Hypothalamus (tissue), 51 donors: ENCODE data around the gene SOWAHA.
"Not testable (repeated sequence)": the region's sequence is repeated elsewhere in the genome, so short reads cannot be mapped to it uniquely, and the experiment has no call there.

Experiments
- DNase-seq, 51 donors: peaks; one replicate each; lab custom pipeline; 2025; lab: John Stamatoyannopoulos, UW

Gene SOWAHA

GRCh38 chr5:132805872-132806271, 7.2 kb upstream of the SOWAHA start:
- DNase-seq = not testable (repeated sequence)

DNA sequence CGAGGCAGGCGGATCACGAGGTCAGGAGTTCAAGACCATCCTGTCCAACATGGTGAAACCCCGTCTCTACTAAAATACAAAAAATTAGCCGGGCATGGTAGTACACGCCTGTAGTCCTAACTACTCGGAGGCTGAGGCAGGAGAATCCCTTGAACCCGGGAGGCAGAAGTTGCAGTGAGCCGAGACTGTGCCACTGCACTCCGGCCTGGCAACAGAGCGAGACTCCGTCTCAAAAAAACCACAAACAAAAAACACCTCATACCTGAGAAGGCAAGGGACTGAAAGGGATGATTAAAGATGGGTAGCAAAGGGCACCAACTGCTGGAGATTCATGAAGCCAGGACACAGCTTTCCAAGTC, 6.3 kb upstream of the SOWAHA start:
- DNase-seq = not testable (repeated sequence)

GRCh38 chr5:132807163-132807838, 5.8 kb upstream of the SOWAHA start:
- DNase-seq = peak in 28 of 51 donors; percentile 11 to 71 (median 47)

DNA sequence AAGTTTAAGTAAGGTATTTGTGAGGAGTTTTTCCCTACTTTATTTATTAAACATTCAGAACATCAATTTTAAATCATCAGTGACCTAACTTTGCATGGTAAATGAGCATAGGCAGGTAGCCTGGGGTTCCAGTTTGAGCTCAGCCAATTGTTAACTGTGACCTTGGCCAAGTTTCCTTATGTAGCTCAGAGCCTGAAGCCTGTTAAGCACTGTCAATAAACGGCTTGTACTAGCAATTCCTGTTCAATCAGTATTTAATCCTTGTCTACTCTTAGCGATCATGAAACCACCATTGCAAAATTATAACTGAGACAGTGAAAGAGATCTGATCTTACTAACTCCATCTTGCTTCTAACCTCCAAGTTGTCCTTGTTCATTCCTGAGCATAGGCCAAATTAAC, 4.7 kb upstream of the SOWAHA start:
- DNase-seq = no peak

DNA sequence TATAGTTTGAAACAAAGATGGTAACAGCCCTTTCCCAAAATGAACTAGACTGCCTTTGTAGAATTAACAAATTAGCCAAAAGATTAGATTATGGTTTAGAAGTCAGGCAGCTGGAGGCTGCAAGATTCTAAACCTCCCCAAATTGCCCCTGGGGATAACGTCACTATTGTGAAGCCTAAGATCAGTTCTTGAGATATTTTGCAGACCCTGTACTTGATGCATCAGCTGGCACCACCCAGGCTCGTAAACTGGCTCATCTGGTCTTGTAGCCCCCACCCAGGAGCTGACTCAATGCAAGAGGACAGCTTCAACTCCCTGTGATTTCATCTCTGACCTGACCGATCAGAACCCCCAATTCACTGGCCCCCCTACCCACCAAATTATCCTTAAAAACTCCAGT, 4.2 kb upstream of the SOWAHA start:
- DNase-seq = no peak

GRCh38 chr5:132810605-132811004, 2.5 kb upstream of the SOWAHA start:
- DNase-seq = no peak

GRCh38 chr5:132812123-132812765, 858 bp upstream of the SOWAHA start:
- DNase-seq = peak in 1 of 51 donors; percentile 47

GRCh38 chr5:132813599-132814502, 749 bp downstream of the SOWAHA start:
- DNase-seq = peak in 31 of 51 donors; percentile 22 to 79 (median 56)

DNA sequence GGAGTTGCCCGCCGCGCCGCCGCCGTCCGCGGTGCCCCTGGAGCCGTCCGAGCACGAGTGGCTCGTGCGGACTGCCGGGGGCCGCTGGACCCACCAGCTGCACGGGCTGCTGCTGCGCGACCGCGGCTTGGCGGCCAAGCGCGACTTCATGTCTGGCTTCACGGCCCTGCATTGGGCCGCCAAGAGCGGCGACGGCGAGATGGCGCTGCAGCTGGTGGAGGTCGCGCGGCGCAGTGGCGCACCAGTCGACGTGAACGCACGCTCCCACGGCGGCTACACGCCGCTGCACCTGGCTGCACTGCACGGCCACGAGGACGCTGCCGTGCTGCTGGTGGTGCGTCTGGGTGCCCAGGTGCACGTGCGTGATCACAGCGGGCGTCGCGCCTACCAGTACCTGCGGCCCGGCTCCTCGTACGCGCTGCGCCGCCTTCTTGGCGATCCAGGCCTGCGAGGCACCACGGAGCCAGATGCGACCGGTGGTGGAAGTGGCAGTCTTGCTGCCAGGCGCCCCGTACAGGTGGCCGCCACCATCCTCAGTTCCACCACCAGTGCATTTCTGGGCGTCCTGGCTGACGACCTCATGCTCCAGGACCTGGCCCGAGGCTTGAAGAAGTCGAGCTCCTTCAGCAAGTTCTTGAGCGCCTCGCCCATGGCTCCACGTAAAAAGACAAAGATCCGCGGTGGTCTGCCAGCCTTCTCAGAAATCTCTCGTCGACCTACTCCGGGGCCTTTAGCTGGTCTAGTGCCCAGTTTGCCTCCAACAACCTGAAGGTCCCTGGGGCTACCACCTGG, 1.6 kb downstream of the SOWAHA start:
- peak in 5 of 51 donors; percentile 39 to 64 (median 44) for DNase-seq

GRCh38 chr5:132815454-132815853, 2.4 kb downstream of the SOWAHA start:
- no peak for DNase-seq

DNA sequence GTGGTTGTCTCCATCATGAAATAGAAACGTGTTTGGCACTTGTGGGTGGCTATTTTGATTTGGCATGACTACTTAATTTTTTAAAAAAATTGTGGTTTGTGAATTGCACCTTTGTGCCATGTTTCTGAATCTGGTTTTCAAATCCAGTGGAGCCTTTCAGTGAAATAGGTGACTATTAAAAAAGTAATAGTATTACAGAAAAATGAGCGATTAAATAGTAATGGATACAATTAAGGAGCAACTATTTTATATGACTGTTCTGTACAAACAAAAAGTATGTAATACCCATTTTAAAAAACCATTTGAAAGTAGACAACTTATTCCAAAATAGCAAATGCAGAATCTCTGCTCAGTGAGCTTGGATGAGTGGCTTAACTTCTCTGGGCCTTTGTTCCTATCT, 3.0 kb downstream of the SOWAHA start:
- no peak for DNase-seq

- no peak for DNase-seq
These were observed 3.5 kb downstream of the SOWAHA start for GRCh38 chr5:132816554-132816953.

DNA sequence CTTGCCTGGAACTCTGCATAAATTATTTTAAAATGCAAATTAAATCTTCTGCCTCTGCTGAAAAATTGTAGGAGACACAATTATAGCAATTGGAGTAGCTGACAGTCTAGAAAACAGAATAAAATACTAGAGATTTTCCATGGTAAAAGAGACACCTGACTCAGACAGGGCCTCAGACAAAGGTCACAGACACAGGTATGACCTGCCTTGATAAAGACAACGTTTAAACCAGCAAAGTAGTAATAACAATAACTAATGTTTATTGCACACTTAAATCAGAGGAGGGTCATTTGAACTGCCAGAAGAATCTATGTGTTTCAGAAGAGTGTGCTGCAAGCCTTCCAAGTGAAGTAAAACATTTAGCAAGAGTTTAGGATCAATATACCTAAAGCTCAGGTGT, 3.9 kb downstream of the SOWAHA start:
- no peak for DNase-seq

DNA sequence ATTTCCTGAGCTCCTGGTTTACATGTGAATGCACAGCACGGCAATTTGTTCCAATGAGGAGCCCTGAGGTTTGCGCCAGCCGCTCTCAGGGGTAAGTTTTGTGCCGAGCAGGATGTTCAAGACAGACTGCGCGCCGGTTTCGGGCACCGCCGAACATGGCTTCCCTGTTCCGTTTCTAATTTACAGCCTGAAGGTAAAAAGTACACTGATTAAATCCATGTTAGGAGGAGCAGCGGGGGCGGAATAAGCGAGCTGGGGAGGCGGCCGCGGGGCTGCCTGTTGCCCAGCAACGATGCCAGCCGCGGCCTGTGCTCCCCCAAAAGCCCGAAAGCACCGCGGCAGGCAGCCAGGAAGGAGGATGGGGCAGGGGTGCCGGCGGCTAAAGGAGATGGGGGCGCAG, 6.4 kb downstream of the SOWAHA start:
- DNase-seq = peak in 17 of 51 donors; percentile 24 to 69 (median 35)

DNA sequence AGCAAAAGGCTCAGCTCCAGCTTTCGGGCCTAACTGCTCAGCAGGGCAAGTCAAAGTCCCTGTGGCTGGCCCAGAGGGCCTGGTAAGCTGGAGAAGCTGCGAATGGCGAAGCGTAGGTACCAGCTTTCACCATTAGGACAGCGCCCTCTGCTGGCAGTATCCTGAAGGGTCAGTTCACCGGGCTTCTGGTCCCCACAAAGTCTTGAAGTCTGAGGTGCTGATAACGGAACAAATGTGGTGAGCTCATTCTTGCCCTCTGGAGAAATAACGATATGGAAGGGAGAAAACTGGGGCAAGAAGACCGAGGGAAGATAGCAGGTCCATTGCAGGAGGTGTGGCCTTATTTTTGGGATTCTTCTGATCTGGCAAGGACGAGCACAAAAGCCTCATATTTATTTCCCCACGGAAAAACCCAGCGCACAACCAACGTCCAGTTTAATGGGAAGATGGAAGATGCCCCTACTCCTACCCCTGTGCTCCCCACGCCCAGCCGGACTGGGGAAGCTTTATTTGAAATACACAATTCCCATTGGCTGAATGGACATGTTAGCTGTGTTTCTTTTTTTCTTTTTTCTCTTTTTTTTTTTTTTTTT, 7.2 kb downstream of the SOWAHA start:
- peak; percentile 40 to 98 (median 88) for DNase-seq

GRCh38 chr5:132821350-132821749, 8.2 kb downstream of the SOWAHA start:
- DNase-seq = peak in 4 of 51 donors; percentile 54 to 89 (median 70)

DNA sequence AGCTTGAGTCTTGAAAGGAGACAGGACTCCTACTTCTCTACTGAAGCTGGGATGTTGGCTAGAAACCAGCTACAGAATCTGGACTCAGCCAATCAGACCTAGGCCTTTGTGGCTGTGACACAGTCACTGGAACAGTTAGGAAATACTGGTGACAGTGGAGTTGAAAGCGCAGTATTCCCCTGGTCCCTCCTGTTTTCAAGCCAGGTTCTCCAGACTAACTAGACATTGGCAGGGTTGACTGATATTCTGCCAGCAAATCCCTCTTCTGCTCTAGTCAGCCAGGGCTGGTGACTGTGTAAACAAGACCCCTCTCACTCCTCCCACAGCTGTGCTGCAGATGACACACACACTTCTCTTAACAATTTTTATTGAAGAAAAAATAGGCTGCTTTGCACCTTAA, 8.7 kb downstream of the SOWAHA start:
- peak in 18 of 51 donors; percentile 14 to 86 (median 52) for DNase-seq

DNA sequence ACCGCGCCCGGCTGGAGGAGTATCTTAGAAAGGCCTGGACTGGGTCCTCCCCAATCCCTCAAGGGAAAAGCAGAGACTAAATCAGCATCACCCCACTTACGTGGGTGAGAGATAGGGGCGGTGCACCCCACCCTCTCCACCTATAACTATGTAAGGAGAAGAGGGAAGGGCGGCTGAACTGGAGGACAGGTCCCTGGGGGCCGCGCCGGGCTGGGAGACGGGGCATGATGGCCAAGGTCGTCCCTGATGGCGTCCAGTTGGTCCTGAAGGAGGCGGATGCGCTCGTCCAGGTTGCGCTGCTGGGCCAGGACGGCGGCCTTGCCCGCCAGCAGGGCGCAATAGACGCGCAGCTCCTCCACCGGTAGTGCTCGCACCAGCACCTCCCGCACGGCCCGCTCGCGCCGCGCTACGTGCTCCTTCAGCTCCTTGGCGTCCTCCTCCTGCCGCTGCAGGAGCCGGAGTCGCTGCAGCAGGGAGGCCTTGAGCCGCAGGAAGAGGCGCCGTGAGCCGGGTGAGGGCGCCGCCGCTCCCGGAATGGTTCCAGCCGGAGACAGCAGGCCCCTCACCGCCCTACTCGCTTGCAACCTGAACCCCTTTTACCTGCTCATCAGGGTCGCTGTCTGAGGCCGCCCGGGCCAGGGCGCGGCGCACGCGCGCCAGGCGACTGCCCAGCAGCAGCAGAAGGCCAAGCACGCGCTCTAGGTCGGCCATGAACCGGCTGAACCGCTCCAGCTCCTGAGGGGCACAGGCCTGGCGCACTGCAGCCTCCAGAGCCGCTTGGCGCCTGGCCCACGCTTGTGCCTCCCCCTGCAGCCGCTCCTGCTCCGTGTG, 9.8 kb downstream of the SOWAHA start:
- DNase-seq = peak in 21 of 51 donors; percentile 20 to 63 (median 36)

- peak in 2 of 51 donors; percentile 28 to 63 for DNase-seq
These were observed 10.5 kb downstream of the SOWAHA start for GRCh38 chr5:132823481-132824050.
